Upper lobe of left lung (tissue), 6 donors: ENCODE measurements around the gene ZDHHC20. TPM values are rescaled to one million over a fixed set of nuclear protein-coding genes. Genes with fewer than 3 reads are reported as not detected.
A peak's percentile ranks its signal among the peaks of the same experiment; 100 is the strongest.

Source experiments
- ATAC-seq, 2 donors: fragments of 200-7000 bp; cut with Tn5 transposase; one replicate each; pipeline ENCODE4 v1.9.1; 2022; ENCODE audit warnings: mild to moderate bottlenecking in 2 of 2, moderate library complexity in 2 of 2; ENCODE audit not compliant: low FRiP score in 2 of 2
- DNase-seq, 2 donors: peaks; one replicate each; pipeline ENCODE4 v3.0.0-alpha.2; 2019 to 2020
- H3K27ac ChIP-seq, 4 donors: fragments of 200-600 bp; sonication (generic); one replicate each; pipeline ENCODE4 v1.5.1; 2016 to 2019
- H3K27me3 ChIP-seq, 4 donors: fragments of 200-600 bp; sonication (generic); one replicate each; pipeline ENCODE4 v1.5.1; 2017 to 2019
- H3K36me3 ChIP-seq, 4 donors: fragments of 200-600 bp; sonication (generic); one replicate each; pipeline ENCODE4 v1.5.1; 2016 to 2019
- H3K4me1 ChIP-seq, 4 donors: fragments of 200-600 bp; sonication (generic); one replicate each; pipeline ENCODE4 v1.5.1; 2018 to 2019
- H3K4me3 ChIP-seq, 4 donors: fragments of 200-600 bp; sonication (generic); one replicate each; pipeline ENCODE4 v1.5.1; 2017 to 2019; ENCODE audit warnings: mild to moderate bottlenecking in 2 of 4, moderate library complexity in 1 of 4
- H3K9me3 ChIP-seq, 4 donors: fragments of 200-600 bp; sonication (generic); one replicate each; pipeline ENCODE4 v1.5.1; 2018 to 2019
- EP300 ChIP-seq, 4 donors: sonication (generic); formaldehyde crosslinking; IDR thresholded peaks; one replicate each; pipeline ENCODE4 v1.5.1; 2017; ENCODE audit warnings: antibody characterized with exemption in 4 of 4, control low read depth in 2 of 4
- POLR2A ChIP-seq, 4 donors: fragments of 450-650 bp; IDR thresholded peaks; one replicate each; pipeline ENCODE4 v1.5.1; 2016 to 2017; ENCODE audit warnings: antibody characterized with exemption in 4 of 4, mild to moderate bottlenecking in 2 of 4
- POLR2AphosphoS5 ChIP-seq, 2 donors: sonication (generic); formaldehyde crosslinking; IDR thresholded peaks; one replicate each; pipeline ENCODE4 v1.5.1; 2017; ENCODE audit warnings: antibody characterized with exemption in 2 of 2
- WGBS, 2 donors: methylation state at CpG; one replicate each; pipeline ENCODE4 v1.1.5; 2017 to 2018; 5-methylcytosine and 5-hydroxymethylcytosine counted together
- total RNA-seq, 6 donors: library from RNA; depleted of rRNA in 4 of 6; stranded (reverse); fragments of >200 nt in 4 of 6; gene quantifications; one replicate each; pipeline versions ENCODE4 v1.1.0 to v1.2.1, GENCODE V29; 2016 to 2021
- TF ChIP-seq, protein P1 (sequence below), 6 experiments: fragments of 450-650 bp in 4 of 6; fragments of 200-600 bp in 2 of 6; sonication (generic) in 2 of 6; IDR thresholded peaks; one replicate each; pipeline ENCODE4 v1.5.1; 2016 to 2019; ENCODE audit warnings: antibody characterized with exemption in 6 of 6
- donor health status: DM: no; HTN: no; CAD: no; lungs with moderate emphysema.
- donor health status: DM: no; HTN: yes; CAD: no; lungs with severe emphysema.

Gene ZDHHC20
- total RNA-seq, 6 donors from 2014 or later, result 26.2 to 124 (median 72.0) TPM

DNA sequence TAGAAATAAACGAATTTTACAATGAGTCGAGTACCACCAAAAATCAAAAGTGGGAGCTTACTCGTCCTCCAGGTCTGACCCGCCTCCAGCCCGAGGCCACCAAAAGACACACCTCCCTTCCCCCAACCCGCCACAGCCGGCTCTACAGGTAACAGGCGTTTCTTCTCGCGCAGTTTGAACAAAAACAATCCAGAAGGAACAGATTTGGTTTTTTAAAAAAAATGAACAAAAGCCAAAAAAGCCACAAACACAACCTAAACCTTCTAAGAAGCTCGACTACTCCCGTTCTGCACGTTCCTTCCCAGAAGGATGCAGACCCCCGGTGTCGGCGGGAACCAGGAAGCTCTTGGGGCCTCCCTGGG is 671 bp downstream of the ZDHHC20 start:
- ATAC-seq (peak in 1 of 2 donors; percentile 28), DNase-seq (peak in 1 of 2 donors; percentile 79)
- no peaks in the 10 kb centered on the region for H3K9me3 ChIP-seq
- H3K27me3 ChIP-seq, result no peaks in the 10 kb centered on the region
- H3K36me3 ChIP-seq, result no peaks in the 10 kb centered on the region
- WGBS, 2 donors, result 0 to 1% methylated on average over 11 to 16 of the region's 16 CpGs
- H3K27ac ChIP-seq, result peak overlapping the region; percentile 97 to 98 (median 97)
- H3K4me3 ChIP-seq, result peak overlapping the region; percentile 81 to 99 (median 90)
- H3K4me1 ChIP-seq, result peaks cover 5 to 36% (median 11%) of the 10 kb centered on the region in 4 donors
- TF ChIP-seq POLR2A (IDR thresholded peaks at IDR 0.05) (no peak), POLR2AphosphoS5 (IDR thresholded peaks at IDR 0.05) (no peak), EP300 (IDR thresholded peaks at IDR 0.05) (no peak)
- TF ChIP-seq, protein P1, sequence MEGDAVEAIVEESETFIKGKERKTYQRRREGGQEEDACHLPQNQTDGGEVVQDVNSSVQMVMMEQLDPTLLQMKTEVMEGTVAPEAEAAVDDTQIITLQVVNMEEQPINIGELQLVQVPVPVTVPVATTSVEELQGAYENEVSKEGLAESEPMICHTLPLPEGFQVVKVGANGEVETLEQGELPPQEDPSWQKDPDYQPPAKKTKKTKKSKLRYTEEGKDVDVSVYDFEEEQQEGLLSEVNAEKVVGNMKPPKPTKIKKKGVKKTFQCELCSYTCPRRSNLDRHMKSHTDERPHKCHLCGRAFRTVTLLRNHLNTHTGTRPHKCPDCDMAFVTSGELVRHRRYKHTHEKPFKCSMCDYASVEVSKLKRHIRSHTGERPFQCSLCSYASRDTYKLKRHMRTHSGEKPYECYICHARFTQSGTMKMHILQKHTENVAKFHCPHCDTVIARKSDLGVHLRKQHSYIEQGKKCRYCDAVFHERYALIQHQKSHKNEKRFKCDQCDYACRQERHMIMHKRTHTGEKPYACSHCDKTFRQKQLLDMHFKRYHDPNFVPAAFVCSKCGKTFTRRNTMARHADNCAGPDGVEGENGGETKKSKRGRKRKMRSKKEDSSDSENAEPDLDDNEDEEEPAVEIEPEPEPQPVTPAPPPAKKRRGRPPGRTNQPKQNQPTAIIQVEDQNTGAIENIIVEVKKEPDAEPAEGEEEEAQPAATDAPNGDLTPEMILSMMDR (IDR thresholded peaks at IDR 0.05), result no peak

DNA sequence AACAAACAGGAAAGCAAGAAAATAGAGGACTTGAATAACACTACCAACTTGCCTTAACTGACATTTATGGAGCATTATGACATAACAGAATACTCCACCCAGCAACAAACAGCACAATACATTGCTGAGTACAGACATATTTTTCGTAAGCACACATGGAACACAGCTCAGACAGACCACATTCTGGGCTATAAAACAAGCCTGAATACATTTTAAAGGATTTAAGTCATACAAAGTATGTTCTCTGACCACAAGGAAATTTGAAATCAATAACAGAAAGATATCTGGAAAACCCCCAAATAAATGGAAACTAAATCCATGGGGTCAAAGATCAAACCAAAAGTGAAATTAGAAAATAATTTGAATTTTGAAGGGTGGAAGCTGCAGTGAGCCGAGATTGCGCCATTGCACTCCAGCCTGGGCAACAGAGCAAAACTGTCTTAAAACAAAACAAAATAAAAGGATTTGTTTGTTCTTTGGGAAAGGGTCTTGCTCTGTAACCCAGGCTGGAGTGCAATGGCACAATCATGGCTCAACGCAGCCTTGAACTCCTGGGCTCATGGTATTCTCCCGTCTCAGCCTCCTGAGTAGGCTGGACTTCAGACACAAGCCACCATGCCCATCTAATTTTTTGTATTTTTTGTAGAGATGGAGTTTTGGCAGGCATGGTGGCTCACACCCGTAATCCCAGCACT is 5.6 kb downstream of the ZDHHC20 start:
- H3K9me3 ChIP-seq, result no peaks in the 10 kb centered on the region
- no peaks in the 10 kb centered on the region for H3K36me3 ChIP-seq
- H3K27me3 ChIP-seq, result no peaks in the 10 kb centered on the region
- TF ChIP-seq POLR2AphosphoS5 (IDR thresholded peaks at IDR 0.05) (no peak), POLR2A (IDR thresholded peaks at IDR 0.05) (no peak), EP300 (IDR thresholded peaks at IDR 0.05) (no peak)
- TF ChIP-seq, protein P1 (IDR thresholded peaks at IDR 0.05), result no peak
- DNase-seq (no peak), ATAC-seq (peak in 1 of 2 donors; percentile 85)
- WGBS, 2 donors, result 85 to 91% methylated on average over 6 of the region's 6 CpGs
- H3K27ac ChIP-seq, result peak overlapping the region in 1 of 4 donors; percentile 31
- H3K4me3 ChIP-seq, result no peak overlapping the region
- H3K4me1 ChIP-seq, result peaks cover 5 to 32% (median 15%) of the 10 kb centered on the region in 4 donors

DNA sequence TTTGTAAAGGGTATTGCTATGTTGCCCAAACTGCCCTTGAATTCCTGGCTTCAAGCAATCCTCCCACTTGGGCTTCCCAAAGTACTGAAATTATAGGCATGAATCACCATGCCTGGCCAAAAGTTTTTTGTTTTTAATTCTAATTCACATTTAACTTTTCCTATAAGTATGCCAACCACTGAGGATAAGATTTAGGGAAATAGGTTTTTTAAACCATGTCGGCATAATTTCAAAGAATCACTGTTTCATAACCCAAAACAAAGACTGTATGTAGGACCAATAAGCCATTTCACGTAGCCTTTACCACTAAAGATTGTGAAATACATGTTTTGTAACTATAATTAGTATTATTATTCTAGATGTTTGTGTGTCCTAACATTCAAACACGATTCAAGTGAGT is 8.2 kb downstream of the ZDHHC20 start:
- ATAC-seq (no peak), DNase-seq (no peak)
- TF ChIP-seq POLR2A (IDR thresholded peaks at IDR 0.05) (no peak), EP300 (IDR thresholded peaks at IDR 0.05) (no peak), POLR2AphosphoS5 (IDR thresholded peaks at IDR 0.05) (no peak)
- TF ChIP-seq, protein P1 (IDR thresholded peaks at IDR 0.05), result no peak
- Histone ChIP-seq H3K27me3 (no peaks in the 10 kb centered on the region), H3K36me3 (no peaks in the 10 kb centered on the region), H3K4me3 (no peak overlapping the region), H3K4me1 (peaks cover 0 to 11% (median 7%) of the 10 kb centered on the region in 4 donors), H3K27ac (peak overlapping the region in 1 of 4 donors; percentile 52), H3K9me3 (no peaks in the 10 kb centered on the region)
- 63 to 66% methylated on average over 3 of the region's 3 CpGs for WGBS, 2 donors

DNA sequence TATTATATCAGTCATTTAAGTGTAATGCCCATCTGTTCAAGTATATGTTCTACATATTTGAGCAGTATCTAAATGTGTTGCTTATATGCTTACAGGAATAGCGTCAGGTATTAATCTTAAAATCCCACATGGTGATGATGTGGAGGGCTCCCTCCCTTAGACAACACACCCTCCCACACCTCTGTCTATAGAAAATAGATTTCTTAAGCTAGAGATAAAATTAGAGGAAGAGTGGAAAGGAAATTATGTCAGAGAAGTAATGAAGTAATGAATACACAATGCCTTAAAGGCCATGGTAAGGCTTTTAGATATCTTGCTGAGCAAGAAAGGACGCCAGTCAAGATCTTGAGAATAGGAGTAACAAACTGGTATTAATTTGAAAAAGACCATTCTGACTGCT is 12.4 kb downstream of the ZDHHC20 start:
- Histone ChIP-seq H3K9me3 (no peaks in the 10 kb centered on the region), H3K4me1 (peaks cover 5 to 10% (median 6%) of the 10 kb centered on the region in 4 donors), H3K4me3 (no peak overlapping the region), H3K36me3 (no peaks in the 10 kb centered on the region), H3K27me3 (no peaks in the 10 kb centered on the region), H3K27ac (no peak overlapping the region)
- TF ChIP-seq POLR2A (IDR thresholded peaks at IDR 0.05) (no peak), EP300 (IDR thresholded peaks at IDR 0.05) (no peak), POLR2AphosphoS5 (IDR thresholded peaks at IDR 0.05) (no peak)
- TF ChIP-seq, protein P1 (IDR thresholded peaks at IDR 0.05), result no peak
- DNase-seq, result no peak
- 87 to 90% methylated on average over 2 of the region's 2 CpGs for WGBS, 2 donors
- no peak for ATAC-seq

DNA sequence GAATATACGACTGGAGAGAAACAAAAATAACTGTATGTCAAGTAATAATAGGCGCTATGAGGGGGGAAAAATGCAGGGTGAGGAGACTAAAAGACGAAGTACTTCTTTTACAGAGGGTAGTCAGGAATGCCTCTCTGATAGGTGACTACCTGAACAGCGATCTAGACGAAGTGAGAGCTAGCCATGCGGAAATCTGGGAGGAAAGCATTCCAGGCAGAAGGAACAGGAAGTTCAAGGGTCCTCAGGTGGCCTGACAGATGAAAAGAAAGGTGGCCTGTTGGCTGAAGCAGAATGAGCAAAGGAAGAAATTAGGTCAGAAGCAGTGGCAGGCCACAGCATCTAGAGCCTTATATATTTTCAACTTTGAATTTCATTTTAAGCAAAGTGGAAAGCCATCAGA is 13.3 kb downstream of the ZDHHC20 start:
- Histone ChIP-seq H3K27ac (no peak overlapping the region), H3K9me3 (no peaks in the 10 kb centered on the region), H3K36me3 (no peaks in the 10 kb centered on the region), H3K4me1 (peaks cover 5 to 10% (median 6%) of the 10 kb centered on the region in 4 donors), H3K27me3 (no peaks in the 10 kb centered on the region), H3K4me3 (no peak overlapping the region)
- DNase-seq (no peak), ATAC-seq (no peak)
- TF ChIP-seq, protein P1 (IDR thresholded peaks at IDR 0.05), result no peak
- TF ChIP-seq EP300 (IDR thresholded peaks at IDR 0.05) (no peak), POLR2AphosphoS5 (IDR thresholded peaks at IDR 0.05) (no peak), POLR2A (IDR thresholded peaks at IDR 0.05) (no peak)
- 77 to 82% methylated on average over 6 of the region's 6 CpGs for WGBS, 2 donors
